Liver (tissue), 9 donors: ENCODE results near the gene SLC1A3. TPM values are rescaled to one million over a fixed set of nuclear protein-coding genes. Genes with fewer than 3 reads are reported as not detected.

Source experiments
- DNase-seq: peaks from one replicate; pipeline ENCODE4 v3.0.0-alpha.2; 2017; ENCODE audit warnings: low spot score
- H3K27ac ChIP-seq, 2 donors: one replicate each; pipeline ENCODE4 v1.7.0; 2013; ENCODE audit warnings: inconsistent platforms in 2 of 2, low read length in 2 of 2, control low read depth in 1 of 2, low read depth in 1 of 2, mild to moderate bottlenecking in 1 of 2
- H3K27me3 ChIP-seq, 4 donors: one replicate each; pipeline versions ENCODE4 v1.6.1 to v1.7.0; 2013; ENCODE audit warnings: low read length in 3 of 4, inconsistent platforms in 1 of 4, mild to moderate bottlenecking in 1 of 4, moderate library complexity in 1 of 4; ENCODE audit not compliant: control insufficient read depth in 4 of 4, insufficient read depth in 4 of 4
- H3K36me3 ChIP-seq, 4 donors: one replicate each; pipeline versions ENCODE4 v1.6.1 to v1.7.0; 2013; ENCODE audit warnings: low read length in 3 of 4, mild to moderate bottlenecking in 3 of 4, low read depth in 1 of 4, moderate library complexity in 1 of 4; ENCODE audit not compliant: control insufficient read depth in 4 of 4, insufficient read depth in 3 of 4
- H3K4me1 ChIP-seq, 4 donors: one replicate each; pipeline versions ENCODE4 v1.6.1 to v1.7.0; 2013; ENCODE audit warnings: low read length in 3 of 4, mild to moderate bottlenecking in 3 of 4, moderate library complexity in 1 of 4; ENCODE audit not compliant: control insufficient read depth in 4 of 4, insufficient read depth in 4 of 4
- H3K4me3 ChIP-seq, 3 donors: one replicate each; pipeline versions ENCODE4 v1.6.1 to v1.7.0; 2013; ENCODE audit warnings: low read length in 3 of 3, control low read depth in 1 of 3, low read depth in 1 of 3, mild to moderate bottlenecking in 1 of 3
- H3K9ac ChIP-seq, 2 donors: one replicate each; pipeline ENCODE4 v1.7.0; 2013; ENCODE audit warnings: low read length in 2 of 2, mild to moderate bottlenecking in 2 of 2, moderate library complexity in 2 of 2, control low read depth in 1 of 2, low read depth in 1 of 2
- H3K9me3 ChIP-seq, 4 donors: one replicate each; pipeline versions ENCODE4 v1.6.1 to v1.7.0; 2013; ENCODE audit warnings: low read length in 3 of 4; ENCODE audit not compliant: control insufficient read depth in 4 of 4
- EGR1 ChIP-seq, 2 donors: IDR thresholded peaks; 2 replicates each; pipeline ENCODE4 v1.6.1; 2016 to 2018; ENCODE audit warnings: antibody characterized with exemption in 2 of 2, low read depth in 2 of 2
- FOXA1 ChIP-seq: IDR thresholded peaks from 2 replicates; pipeline ENCODE4 v1.6.1; 2016; ENCODE audit warnings: antibody characterized with exemption
- FOXA2 ChIP-seq: IDR thresholded peaks from 2 replicates; pipeline ENCODE4 v1.6.1; 2016; ENCODE audit warnings: antibody characterized with exemption
- GABPA ChIP-seq, 2 donors: IDR thresholded peaks in 1 of 2; conservative IDR thresholded peaks in 1 of 2; 2 replicates each; pipeline ENCODE4 v1.6.1; 2016; ENCODE audit warnings: antibody characterized with exemption in 2 of 2, mild to moderate bottlenecking in 1 of 2, moderate library complexity in 1 of 2
- HNF4A ChIP-seq, 2 donors: conservative IDR thresholded peaks; 2 replicates each; pipeline ENCODE4 v1.6.1; 2016; ENCODE audit warnings: antibody characterized with exemption in 2 of 2, mild to moderate bottlenecking in 2 of 2
- HNF4G ChIP-seq: IDR thresholded peaks from 2 replicates; pipeline ENCODE4 v1.6.1; 2016; ENCODE audit warnings: antibody characterized with exemption
- JUND ChIP-seq, 2 donors: IDR thresholded peaks; 2 replicates each; pipeline ENCODE4 v1.6.1; 2016; ENCODE audit warnings: antibody characterized with exemption in 2 of 2
- NR2F2 ChIP-seq: IDR thresholded peaks from 2 replicates; pipeline ENCODE4 v1.6.1; 2016; ENCODE audit warnings: antibody characterized with exemption
- RAD21 ChIP-seq, 2 donors: IDR thresholded peaks; 2 replicates each; pipeline ENCODE4 v1.6.1; 2016; ENCODE audit warnings: antibody characterized with exemption in 2 of 2, mild to moderate bottlenecking in 2 of 2
- RXRA ChIP-seq, 2 donors: IDR thresholded peaks; 2 replicates each; pipeline ENCODE4 v1.6.1; 2017 to 2018; ENCODE audit warnings: antibody characterized with exemption in 2 of 2, mild to moderate bottlenecking in 1 of 2
- TAF1 ChIP-seq: conservative IDR thresholded peaks from 2 replicates; pipeline ENCODE4 v1.6.1; 2016; ENCODE audit warnings: antibody characterized with exemption, mild to moderate bottlenecking
- WGBS: extraction: QIAGEN DNeasy Blood & Tissue Kit; methylation state at CpG from one replicate; pipeline ENCODE4 v1.1.7; 2013; 5-methylcytosine and 5-hydroxymethylcytosine counted together
- polyA plus RNA-seq, 2 donors: library from polyadenylated mRNA; stranded (reverse) in 1 of 2; unstranded in 1 of 2; fragments of 200-250 nt in 1 of 2; fragments of >200 nt in 1 of 2; fragmentation: Nextera tagmentation in 1 of 2; extraction: Ambion mirVana in 1 of 2; gene quantifications; one replicate each; pipeline versions ENCODE4 v1.2.1 to v1.2.3, GENCODE V29; 2013 to 2015
- total RNA-seq, 2 donors: library from RNA; depleted of rRNA; stranded (reverse); fragments of >200 nt; gene quantifications; one replicate each; pipeline ENCODE4 v1.2.3, GENCODE V29; 2014
- TF ChIP-seq, protein P1 (sequence below): IDR thresholded peaks from 2 replicates; pipeline ENCODE4 v1.6.1; 2016; ENCODE audit warnings: antibody characterized with exemption
- TF ChIP-seq, protein P2 (sequence below): fragments of 150-350 bp; IDR thresholded peaks from 2 replicates; pipeline ENCODE4 v1.5.1; 2017; ENCODE audit warnings: improper control_type of control experiment, low read depth, low read length; ENCODE audit not compliant: missing input control
- TF ChIP-seq, protein P3 (sequence below): IDR thresholded peaks from 2 replicates; pipeline ENCODE4 v1.6.1; 2016; ENCODE audit warnings: antibody characterized with exemption
- TF ChIP-seq, protein P4 (sequence below): IDR thresholded peaks from 2 replicates; pipeline ENCODE4 v1.6.1; 2016; ENCODE audit warnings: antibody characterized with exemption, mild to moderate bottlenecking
- TF ChIP-seq, protein P5 (sequence below): IDR thresholded peaks from 2 replicates; pipeline ENCODE4 v1.6.1; 2016; ENCODE audit warnings: antibody characterized with exemption
- donor health status: healthy.
- donor health status: healthy.
- donor health status: healthy.
- donor health status: healthy.
- donor health status: healthy.

SLC1A3 gene
- total and polyA plus RNA-seq, 4 donors, result 1.8 to 8.8 (median 2.8) TPM

DNA sequence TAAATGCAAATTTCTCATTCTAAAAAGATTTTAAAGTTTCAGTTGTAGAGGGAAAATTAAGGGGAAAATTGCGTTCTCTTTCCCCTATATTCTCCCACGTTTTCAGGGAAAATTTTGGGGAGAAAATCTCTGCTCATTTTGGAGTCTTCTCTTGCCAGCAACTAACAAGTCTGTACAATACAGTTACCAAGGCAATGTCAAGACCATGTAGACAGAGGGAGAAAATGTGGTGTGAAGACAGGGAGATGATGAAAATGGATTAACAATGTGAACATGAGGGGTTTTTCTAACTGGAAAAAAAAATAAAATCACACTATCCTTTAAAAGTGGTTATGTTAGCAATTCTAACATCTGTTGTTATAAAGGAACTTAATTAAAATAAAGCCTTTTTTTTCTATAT is 22.3 kb downstream of the SLC1A3 start:
- Histone ChIP-seq H3K4me3 (no peak overlapping the region), H3K27ac (no peak overlapping the region), H3K9ac (no peak overlapping the region), H3K36me3 (no peaks in the 10 kb centered on the region), H3K9me3 (no peaks in the 10 kb centered on the region), H3K27me3 (peaks cover 0 to 11% (median 1%) of the 10 kb centered on the region in 4 donors), H3K4me1 (no peaks in the 10 kb centered on the region)
- no peak for DNase-seq
- TF ChIP-seq, protein P1, sequence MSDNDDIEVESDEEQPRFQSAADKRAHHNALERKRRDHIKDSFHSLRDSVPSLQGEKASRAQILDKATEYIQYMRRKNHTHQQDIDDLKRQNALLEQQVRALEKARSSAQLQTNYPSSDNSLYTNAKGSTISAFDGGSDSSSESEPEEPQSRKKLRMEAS, result no peak
- TF ChIP-seq TAF1, result no peak
- TF ChIP-seq EGR1 (IDR thresholded peaks at IDR 0.05; ENCODE audit: low read depth in 2 of 2), result no peak
- no peak for TF ChIP-seq HNF4G
- TF ChIP-seq, protein P2, sequence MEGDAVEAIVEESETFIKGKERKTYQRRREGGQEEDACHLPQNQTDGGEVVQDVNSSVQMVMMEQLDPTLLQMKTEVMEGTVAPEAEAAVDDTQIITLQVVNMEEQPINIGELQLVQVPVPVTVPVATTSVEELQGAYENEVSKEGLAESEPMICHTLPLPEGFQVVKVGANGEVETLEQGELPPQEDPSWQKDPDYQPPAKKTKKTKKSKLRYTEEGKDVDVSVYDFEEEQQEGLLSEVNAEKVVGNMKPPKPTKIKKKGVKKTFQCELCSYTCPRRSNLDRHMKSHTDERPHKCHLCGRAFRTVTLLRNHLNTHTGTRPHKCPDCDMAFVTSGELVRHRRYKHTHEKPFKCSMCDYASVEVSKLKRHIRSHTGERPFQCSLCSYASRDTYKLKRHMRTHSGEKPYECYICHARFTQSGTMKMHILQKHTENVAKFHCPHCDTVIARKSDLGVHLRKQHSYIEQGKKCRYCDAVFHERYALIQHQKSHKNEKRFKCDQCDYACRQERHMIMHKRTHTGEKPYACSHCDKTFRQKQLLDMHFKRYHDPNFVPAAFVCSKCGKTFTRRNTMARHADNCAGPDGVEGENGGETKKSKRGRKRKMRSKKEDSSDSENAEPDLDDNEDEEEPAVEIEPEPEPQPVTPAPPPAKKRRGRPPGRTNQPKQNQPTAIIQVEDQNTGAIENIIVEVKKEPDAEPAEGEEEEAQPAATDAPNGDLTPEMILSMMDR, result no peak
- TF ChIP-seq, protein P3, sequence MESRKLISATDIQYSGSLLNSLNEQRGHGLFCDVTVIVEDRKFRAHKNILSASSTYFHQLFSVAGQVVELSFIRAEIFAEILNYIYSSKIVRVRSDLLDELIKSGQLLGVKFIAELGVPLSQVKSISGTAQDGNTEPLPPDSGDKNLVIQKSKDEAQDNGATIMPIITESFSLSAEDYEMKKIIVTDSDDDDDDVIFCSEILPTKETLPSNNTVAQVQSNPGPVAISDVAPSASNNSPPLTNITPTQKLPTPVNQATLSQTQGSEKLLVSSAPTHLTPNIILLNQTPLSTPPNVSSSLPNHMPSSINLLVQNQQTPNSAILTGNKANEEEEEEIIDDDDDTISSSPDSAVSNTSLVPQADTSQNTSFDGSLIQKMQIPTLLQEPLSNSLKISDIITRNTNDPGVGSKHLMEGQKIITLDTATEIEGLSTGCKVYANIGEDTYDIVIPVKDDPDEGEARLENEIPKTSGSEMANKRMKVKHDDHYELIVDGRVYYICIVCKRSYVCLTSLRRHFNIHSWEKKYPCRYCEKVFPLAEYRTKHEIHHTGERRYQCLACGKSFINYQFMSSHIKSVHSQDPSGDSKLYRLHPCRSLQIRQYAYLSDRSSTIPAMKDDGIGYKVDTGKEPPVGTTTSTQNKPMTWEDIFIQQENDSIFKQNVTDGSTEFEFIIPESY, result no peak
- 67% methylated on average over 2 of the region's 2 CpGs for WGBS

DNA sequence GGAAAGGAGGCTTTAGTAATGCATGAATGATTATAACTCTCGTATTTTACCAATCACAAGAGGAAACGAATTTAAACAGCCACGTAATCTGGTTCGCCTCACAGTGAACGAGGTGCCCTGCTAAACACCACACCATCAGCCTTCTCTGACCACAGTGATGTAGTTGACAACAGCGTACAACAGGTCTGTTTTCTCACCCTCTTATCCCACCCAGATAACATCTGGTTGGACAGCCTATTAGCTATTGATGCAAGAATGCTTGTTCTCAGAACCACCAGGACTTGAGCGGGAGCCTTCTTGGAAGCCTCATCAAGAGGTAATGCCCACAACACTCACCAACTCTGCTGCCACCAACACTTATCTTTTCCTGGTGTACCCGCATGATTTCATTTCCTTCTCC is 23.3 kb downstream of the SLC1A3 start:
- TF ChIP-seq, protein P4, sequence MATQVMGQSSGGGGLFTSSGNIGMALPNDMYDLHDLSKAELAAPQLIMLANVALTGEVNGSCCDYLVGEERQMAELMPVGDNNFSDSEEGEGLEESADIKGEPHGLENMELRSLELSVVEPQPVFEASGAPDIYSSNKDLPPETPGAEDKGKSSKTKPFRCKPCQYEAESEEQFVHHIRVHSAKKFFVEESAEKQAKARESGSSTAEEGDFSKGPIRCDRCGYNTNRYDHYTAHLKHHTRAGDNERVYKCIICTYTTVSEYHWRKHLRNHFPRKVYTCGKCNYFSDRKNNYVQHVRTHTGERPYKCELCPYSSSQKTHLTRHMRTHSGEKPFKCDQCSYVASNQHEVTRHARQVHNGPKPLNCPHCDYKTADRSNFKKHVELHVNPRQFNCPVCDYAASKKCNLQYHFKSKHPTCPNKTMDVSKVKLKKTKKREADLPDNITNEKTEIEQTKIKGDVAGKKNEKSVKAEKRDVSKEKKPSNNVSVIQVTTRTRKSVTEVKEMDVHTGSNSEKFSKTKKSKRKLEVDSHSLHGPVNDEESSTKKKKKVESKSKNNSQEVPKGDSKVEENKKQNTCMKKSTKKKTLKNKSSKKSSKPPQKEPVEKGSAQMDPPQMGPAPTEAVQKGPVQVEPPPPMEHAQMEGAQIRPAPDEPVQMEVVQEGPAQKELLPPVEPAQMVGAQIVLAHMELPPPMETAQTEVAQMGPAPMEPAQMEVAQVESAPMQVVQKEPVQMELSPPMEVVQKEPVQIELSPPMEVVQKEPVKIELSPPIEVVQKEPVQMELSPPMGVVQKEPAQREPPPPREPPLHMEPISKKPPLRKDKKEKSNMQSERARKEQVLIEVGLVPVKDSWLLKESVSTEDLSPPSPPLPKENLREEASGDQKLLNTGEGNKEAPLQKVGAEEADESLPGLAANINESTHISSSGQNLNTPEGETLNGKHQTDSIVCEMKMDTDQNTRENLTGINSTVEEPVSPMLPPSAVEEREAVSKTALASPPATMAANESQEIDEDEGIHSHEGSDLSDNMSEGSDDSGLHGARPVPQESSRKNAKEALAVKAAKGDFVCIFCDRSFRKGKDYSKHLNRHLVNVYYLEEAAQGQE, result no peak
- TF ChIP-seq, protein P1, result no peak
- TF ChIP-seq, protein P5, sequence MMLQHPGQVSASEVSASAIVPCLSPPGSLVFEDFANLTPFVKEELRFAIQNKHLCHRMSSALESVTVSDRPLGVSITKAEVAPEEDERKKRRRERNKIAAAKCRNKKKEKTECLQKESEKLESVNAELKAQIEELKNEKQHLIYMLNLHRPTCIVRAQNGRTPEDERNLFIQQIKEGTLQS, result no peak
- no peak for TF ChIP-seq JUND (IDR thresholded peaks at IDR 0.05)
- TF ChIP-seq TAF1, result no peak
- no peak for TF ChIP-seq RAD21 (IDR thresholded peaks at IDR 0.05)
- TF ChIP-seq FOXA1, result no peak
- no peak for TF ChIP-seq EGR1 (IDR thresholded peaks at IDR 0.05; ENCODE audit: low read depth in 2 of 2)
- TF ChIP-seq, protein P2, result no peak
- TF ChIP-seq, protein P3, result no peak
- no peak for TF ChIP-seq FOXA2
- no peak for TF ChIP-seq HNF4A (conservative IDR thresholded peaks at IDR 0.05)
- TF ChIP-seq RXRA (IDR thresholded peaks at IDR 0.05), result no peak
- no peak for TF ChIP-seq GABPA (IDR thresholded peaks at IDR 0.05 in 1 of 2, conservative IDR thresholded peaks at IDR 0.05 in 1 of 2)
- no peak for TF ChIP-seq NR2F2
- DNase-seq, result no peak
- 83% methylated on average over 8 of the region's 8 CpGs for WGBS
- H3K9me3 ChIP-seq, result no peaks in the 10 kb centered on the region
- no peaks in the 10 kb centered on the region for H3K36me3 ChIP-seq
- H3K4me3 ChIP-seq, result no peak overlapping the region
- no peak overlapping the region for H3K9ac ChIP-seq
- no peaks in the 10 kb centered on the region for H3K4me1 ChIP-seq
- peaks cover 0 to 11% (median 1%) of the 10 kb centered on the region in 4 donors for H3K27me3 ChIP-seq
- no peak overlapping the region for H3K27ac ChIP-seq
